PC-3 (cell line): ENCODE data around the gene CARD19. TPM values are rescaled to one million over a fixed set of nuclear protein-coding genes. Genes with fewer than 3 reads are reported as not detected.

Experiments
- ATAC-seq: fragments of 200-7000 bp; cut with Tn5 transposase; 2 replicates; pipeline ENCODE4 v1.9.1; 2020; ENCODE audit warnings: mild to moderate bottlenecking, moderate library complexity
- BruUV-seq: library from RNA; stranded (reverse); fragments of 400-500 nt; replicated peaks from 2 replicates; lab custom pipeline; 2021; lab: Mats Ljungman, UMichigan
- CTCF ChIA-PET: fragments of 300-600 bp; sonication (Branson Sonifier 250); formaldehyde crosslinking; loops from one replicate; lab custom pipeline; 2022; ENCODE audit warnings: antibody characterized with exemption; lab: Charles Lee
- POLR2A ChIA-PET: fragments of 300-600 bp; sonication (Branson Sonifier 250); formaldehyde crosslinking; loops from one replicate; lab custom pipeline; 2022; ENCODE audit warnings: antibody characterized with exemption; ENCODE audit not compliant: unreplicated experiment; lab: Charles Lee
- DNase-seq: peaks from one replicate; pipeline ENCODE4 v3.0.0-alpha.2; 2015
- H2AFZ ChIP-seq: fragments of 300-600 bp; sonication (generic); 2 replicates; pipeline ENCODE4 v1.6.0; 2016; ENCODE audit warnings: antibody characterized with exemption, low read length
- H3F3A ChIP-seq: fragments of 300-600 bp; sonication (generic); one replicate; pipeline ENCODE4 v1.6.0; 2017; ENCODE audit warnings: antibody characterized with exemption, low read length, control low read depth, mild to moderate bottlenecking; ENCODE audit not compliant: unreplicated experiment
- H3K27ac ChIP-seq: fragments of 300-600 bp; sonication (generic); 2 replicates; pipeline ENCODE4 v1.5.1; 2016; ENCODE audit warnings: mild to moderate bottlenecking, low read length
- H3K27me3 ChIP-seq: fragments of 300-600 bp; sonication (generic); 2 replicates; pipeline ENCODE4 v1.6.1; 2016; ENCODE audit warnings: low read length, mixed read lengths
- H3K36me3 ChIP-seq: fragments of 300-600 bp; sonication (generic); 2 replicates; pipeline ENCODE4 v1.6.1; 2016; ENCODE audit warnings: low read depth, mixed run types, low read length, mixed read lengths
- H3K4me1 ChIP-seq: fragments of 300-600 bp; sonication (generic); 2 replicates; pipeline ENCODE4 v1.5.1; 2016; ENCODE audit warnings: low read length; ENCODE audit not compliant: insufficient read depth
- H3K4me2 ChIP-seq: fragments of 300-600 bp; sonication (generic); 2 replicates; pipeline ENCODE4 v1.6.0; 2016; ENCODE audit warnings: low read length
- H3K4me3 ChIP-seq: fragments of 300-600 bp; sonication (generic); 2 replicates; pipeline ENCODE4 v1.5.1; 2016; ENCODE audit warnings: mild to moderate bottlenecking, low read length, mixed read lengths
- H3K79me2 ChIP-seq: fragments of 300-600 bp; sonication (generic); 2 replicates; pipeline ENCODE4 v1.6.1; 2017; ENCODE audit warnings: low read length, mixed read lengths
- H3K9ac ChIP-seq: fragments of 300-600 bp; sonication (generic); 2 replicates; pipeline ENCODE4 v1.6.0; 2016; ENCODE audit warnings: mild to moderate bottlenecking, low read length
- H3K9me2 ChIP-seq: fragments of 300-600 bp; sonication (generic); replicated peaks from 2 replicates; pipeline ENCODE4 v1.6.1; 2016; ENCODE audit warnings: mixed run types, low read length, mixed read lengths
- H3K9me3 ChIP-seq: fragments of 300-600 bp; sonication (generic); 2 replicates; pipeline ENCODE4 v1.6.1; 2016; ENCODE audit warnings: low read length, mixed read lengths
- H4K20me1 ChIP-seq: fragments of 300-600 bp; sonication (generic); 2 replicates; pipeline ENCODE4 v1.6.1; 2016; ENCODE audit warnings: low read length, mixed read lengths
- EZH2 ChIP-seq: fragments of 300-600 bp; sonication (generic); IDR thresholded peaks from one replicate; pipeline ENCODE4 v1.6.1; 2017; ENCODE audit warnings: antibody characterized with exemption, mild to moderate bottlenecking, low read length; ENCODE audit not compliant: unreplicated experiment
- EZH2phosphoT487 ChIP-seq: fragments of 300-600 bp; sonication (generic); IDR thresholded peaks from 2 replicates; pipeline ENCODE4 v1.6.1; 2018; ENCODE audit warnings: mild to moderate bottlenecking, antibody characterized with exemption, low read length, borderline replicate concordance
- intact Hi-C: fragments of 100-400 bp; cut with micrococcal nuclease; formaldehyde crosslinking; loops from 2 replicates; pipeline ENCODE4 v1.9.0; 2023
- total RNA-seq: library from RNA; depleted of rRNA; stranded (reverse); fragments of >200 nt; gene quantifications from 2 replicates; pipeline ENCODE4 v1.2.3, GENCODE V29; 2014
- TF ChIP-seq, protein P1 (sequence below): fragments of 300-600 bp; sonication (generic); conservative IDR thresholded peaks from 2 replicates; pipeline ENCODE4 v1.5.1; 2017; ENCODE audit warnings: antibody characterized with exemption, low read depth, mild to moderate bottlenecking, low read length

Gene CARD19
- total RNA-seq, 1 experiment from 2014 or later = 68.6 TPM

DNA sequence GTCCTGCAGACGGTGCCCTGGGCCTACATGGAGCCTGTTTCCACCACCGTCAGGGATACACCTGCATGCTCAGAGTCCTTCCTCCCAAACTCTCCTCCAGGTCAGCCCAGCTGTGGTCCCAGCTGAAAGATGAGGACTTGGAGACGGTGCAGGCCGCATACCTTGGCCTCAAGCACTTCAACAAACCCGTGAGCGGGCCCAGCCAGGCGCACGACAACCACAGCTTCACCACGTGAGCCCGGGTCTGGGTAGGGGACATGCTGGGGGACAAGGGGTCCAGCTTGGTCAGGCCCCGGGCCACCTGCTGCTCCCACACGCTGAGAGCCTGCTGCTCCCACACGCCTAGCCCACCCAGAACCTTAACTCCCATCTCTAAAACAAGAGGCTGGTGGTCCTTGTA, 16.6 kb upstream of the CARD19 start:
- no peak overlapping the region for H3K4me2 ChIP-seq
- no peak overlapping the region for H3K4me3 ChIP-seq
- no TSS peak for BruUV-seq
- TF ChIP-seq EZH2phosphoT487 (no peak), EZH2 (no peak)
- TF ChIP-seq, protein P1, sequence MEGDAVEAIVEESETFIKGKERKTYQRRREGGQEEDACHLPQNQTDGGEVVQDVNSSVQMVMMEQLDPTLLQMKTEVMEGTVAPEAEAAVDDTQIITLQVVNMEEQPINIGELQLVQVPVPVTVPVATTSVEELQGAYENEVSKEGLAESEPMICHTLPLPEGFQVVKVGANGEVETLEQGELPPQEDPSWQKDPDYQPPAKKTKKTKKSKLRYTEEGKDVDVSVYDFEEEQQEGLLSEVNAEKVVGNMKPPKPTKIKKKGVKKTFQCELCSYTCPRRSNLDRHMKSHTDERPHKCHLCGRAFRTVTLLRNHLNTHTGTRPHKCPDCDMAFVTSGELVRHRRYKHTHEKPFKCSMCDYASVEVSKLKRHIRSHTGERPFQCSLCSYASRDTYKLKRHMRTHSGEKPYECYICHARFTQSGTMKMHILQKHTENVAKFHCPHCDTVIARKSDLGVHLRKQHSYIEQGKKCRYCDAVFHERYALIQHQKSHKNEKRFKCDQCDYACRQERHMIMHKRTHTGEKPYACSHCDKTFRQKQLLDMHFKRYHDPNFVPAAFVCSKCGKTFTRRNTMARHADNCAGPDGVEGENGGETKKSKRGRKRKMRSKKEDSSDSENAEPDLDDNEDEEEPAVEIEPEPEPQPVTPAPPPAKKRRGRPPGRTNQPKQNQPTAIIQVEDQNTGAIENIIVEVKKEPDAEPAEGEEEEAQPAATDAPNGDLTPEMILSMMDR = no peak
- H3K9me3 ChIP-seq = no peaks in the 10 kb centered on the region
- no peaks in the 10 kb centered on the region for H3K79me2 ChIP-seq
- H2AFZ ChIP-seq = no peak overlapping the region
- no peak overlapping the region for H3K27ac ChIP-seq
- H3K9me2 ChIP-seq = no peaks in the 10 kb centered on the region
- ChIA-PET CTCF (interaction anchor here (0.6 kb wide), 1 partner anchor 65 kb away, joined by 4 read pairs; no protein-coding TSS in a partner anchor), POLR2A (no interaction called here)
- ATAC-seq = no peak
- no peaks in the 10 kb centered on the region for H3F3A ChIP-seq
- intact Hi-C loops = no loop called here
- H3K27me3 ChIP-seq = no peaks in the 10 kb centered on the region
- no peaks in the 10 kb centered on the region for H4K20me1 ChIP-seq
- no peaks in the 10 kb centered on the region for H3K36me3 ChIP-seq
- no peaks in the 10 kb centered on the region for H3K4me1 ChIP-seq
- DNase-seq = no peak
- H3K9ac ChIP-seq = no peak overlapping the region

DNA sequence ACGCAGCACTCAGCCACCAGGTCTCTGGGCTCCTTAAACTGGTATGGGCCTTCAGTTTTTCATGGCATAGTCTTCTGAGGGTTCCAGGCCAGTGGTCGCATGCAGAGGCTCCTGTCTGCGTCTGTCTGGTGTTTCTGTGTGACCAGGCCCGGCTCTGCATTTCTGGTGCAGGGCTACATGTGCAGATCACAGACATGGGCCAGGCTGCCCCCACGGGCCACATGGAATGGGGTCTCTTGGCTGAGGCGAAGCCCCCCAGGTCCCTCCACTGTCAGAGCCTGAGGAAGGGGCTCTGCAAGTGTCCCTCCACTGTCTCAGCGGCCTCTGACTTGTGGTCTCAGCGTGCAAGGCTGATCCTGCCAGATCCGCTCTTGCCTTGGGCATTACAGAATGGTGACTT, 15.6 kb upstream of the CARD19 start:
- ChIA-PET CTCF (no interaction called here), POLR2A (no interaction called here)
- ATAC-seq = no peak
- no TSS peak for BruUV-seq
- H3K9me3 ChIP-seq = no peaks in the 10 kb centered on the region
- TF ChIP-seq, protein P1 = no peak
- TF ChIP-seq EZH2 (no peak), EZH2phosphoT487 (no peak)
- H3F3A ChIP-seq = no peaks in the 10 kb centered on the region
- DNase-seq = no peak
- intact Hi-C loops = no loop called here
- H3K36me3 ChIP-seq = no peaks in the 10 kb centered on the region
- H2AFZ ChIP-seq = no peak overlapping the region
- no peaks in the 10 kb centered on the region for H3K9me2 ChIP-seq
- no peak overlapping the region for H3K9ac ChIP-seq
- H3K4me1 ChIP-seq = no peaks in the 10 kb centered on the region
- H3K27ac ChIP-seq = no peak overlapping the region
- H3K79me2 ChIP-seq = no peaks in the 10 kb centered on the region
- H3K4me3 ChIP-seq = no peak overlapping the region
- no peaks in the 10 kb centered on the region for H4K20me1 ChIP-seq
- no peak overlapping the region for H3K4me2 ChIP-seq
- no peaks in the 10 kb centered on the region for H3K27me3 ChIP-seq

DNA sequence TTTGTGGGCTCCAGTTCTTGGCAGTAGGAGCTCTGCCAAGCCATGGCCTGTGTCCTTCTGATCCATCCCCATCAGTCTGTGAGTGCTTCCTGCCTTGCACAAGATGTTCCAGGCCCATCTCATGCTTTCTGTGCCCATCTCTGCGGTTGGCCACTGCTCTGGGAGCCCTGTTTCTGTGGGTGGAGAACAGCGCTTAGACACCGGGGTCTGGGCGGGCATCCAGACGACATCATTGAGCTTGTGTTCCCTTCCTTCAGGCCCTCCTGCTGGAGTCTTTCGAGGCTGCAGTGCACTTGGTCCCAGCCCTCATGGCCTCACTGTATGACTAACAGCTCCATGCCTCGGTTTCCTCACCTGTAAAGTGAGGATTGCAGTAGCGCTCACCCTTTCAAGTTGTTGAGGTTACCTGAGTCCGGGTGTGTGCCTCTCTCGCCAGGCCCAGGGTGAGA, 14.9 kb upstream of the CARD19 start:
- no peaks in the 10 kb centered on the region for H3K4me1 ChIP-seq
- H3K36me3 ChIP-seq = no peaks in the 10 kb centered on the region
- CTCF ChIA-PET = no interaction called here
- H3K4me3 ChIP-seq = no peak overlapping the region
- TF ChIP-seq, protein P1 = no peak
- TF ChIP-seq EZH2phosphoT487 (no peak), EZH2 (no peak)
- intact Hi-C loops = no loop called here
- no peaks in the 10 kb centered on the region for H3F3A ChIP-seq
- no peak overlapping the region for H3K4me2 ChIP-seq
- no peak for DNase-seq
- no peaks in the 10 kb centered on the region for H3K9me2 ChIP-seq
- no peaks in the 10 kb centered on the region for H4K20me1 ChIP-seq
- H3K9ac ChIP-seq = no peak overlapping the region
- no peaks in the 10 kb centered on the region for H3K79me2 ChIP-seq
- no peak for ATAC-seq
- BruUV-seq = no TSS peak
- H3K27ac ChIP-seq = no peak overlapping the region
- no peak overlapping the region for H2AFZ ChIP-seq
- POLR2A ChIA-PET = no interaction called here
- no peaks in the 10 kb centered on the region for H3K27me3 ChIP-seq
- H3K9me3 ChIP-seq = no peaks in the 10 kb centered on the region
